Measurements from ENCODE around the gene ZBTB45. TPM values are rescaled to one million over a fixed set of nuclear protein-coding genes. Genes with fewer than 3 reads are reported as not detected.

ZBTB45 gene
- total and polyA plus RNA-seq, 2 donors (not counting 1 experiment from before 2014, with no cell fraction given), result 12.6 to 20.9 TPM

GRCh38 chr19:58560007-58560887 lies 40.6 kb upstream of the ZBTB45 start:
- no peak for TF ChIP-seq EZH2 (IDR thresholded peaks at IDR 0.05; ENCODE audit: borderline replicate concordance, insufficient read depth, low read depth, low read length, poor library complexity, severe bottlenecking)
- TF ChIP-seq, protein P1, sequence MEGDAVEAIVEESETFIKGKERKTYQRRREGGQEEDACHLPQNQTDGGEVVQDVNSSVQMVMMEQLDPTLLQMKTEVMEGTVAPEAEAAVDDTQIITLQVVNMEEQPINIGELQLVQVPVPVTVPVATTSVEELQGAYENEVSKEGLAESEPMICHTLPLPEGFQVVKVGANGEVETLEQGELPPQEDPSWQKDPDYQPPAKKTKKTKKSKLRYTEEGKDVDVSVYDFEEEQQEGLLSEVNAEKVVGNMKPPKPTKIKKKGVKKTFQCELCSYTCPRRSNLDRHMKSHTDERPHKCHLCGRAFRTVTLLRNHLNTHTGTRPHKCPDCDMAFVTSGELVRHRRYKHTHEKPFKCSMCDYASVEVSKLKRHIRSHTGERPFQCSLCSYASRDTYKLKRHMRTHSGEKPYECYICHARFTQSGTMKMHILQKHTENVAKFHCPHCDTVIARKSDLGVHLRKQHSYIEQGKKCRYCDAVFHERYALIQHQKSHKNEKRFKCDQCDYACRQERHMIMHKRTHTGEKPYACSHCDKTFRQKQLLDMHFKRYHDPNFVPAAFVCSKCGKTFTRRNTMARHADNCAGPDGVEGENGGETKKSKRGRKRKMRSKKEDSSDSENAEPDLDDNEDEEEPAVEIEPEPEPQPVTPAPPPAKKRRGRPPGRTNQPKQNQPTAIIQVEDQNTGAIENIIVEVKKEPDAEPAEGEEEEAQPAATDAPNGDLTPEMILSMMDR (IDR thresholded peaks at IDR 0.05), result no peak
- Histone ChIP-seq H3K4me1 (ENCODE audit: control insufficient read depth in 2 of 2, insufficient read depth in 2 of 2, low read length in 2 of 2) (peaks cover 40 to 59% of the 10 kb centered on the region in 2 donors), H4K20me1 (ENCODE audit: control insufficient read depth, insufficient read depth, low read length, poor library complexity, severe bottlenecking) (peaks cover 16% of the 10 kb centered on the region), H3K9ac (ENCODE audit: low read length) (peak overlapping the region; percentile 90), H3K27ac (ENCODE audit: low read length in 2 of 2) (peak overlapping the region; percentile 74 to 98), H2AFZ (ENCODE audit: insufficient read depth, low read depth, low read length, poor library complexity, severe bottlenecking) (peak overlapping the region; percentile 89), H3K36me3 (replicated peaks in 1 of 2; ENCODE audit: control extremely low read depth in 1 of 2, control insufficient read depth in 1 of 2, extremely low read depth in 1 of 2, insufficient read depth in 2 of 2, low read length in 1 of 2) (peaks cover 4 to 12% of the 10 kb centered on the region in 2 experiments), H3K27me3 (replicated peaks in 1 of 4; ENCODE audit: control extremely low read depth in 1 of 4, control insufficient read depth in 3 of 4, insufficient read depth in 4 of 4, low read length in 3 of 4) (no peaks in the 10 kb centered on the region), H3K4me2 (replicated peaks; ENCODE audit: low read depth, low read length, poor library complexity, severe bottlenecking) (peak overlapping the region; percentile 97), H3K79me2 (ENCODE audit: control insufficient read depth, insufficient read depth, low read length) (peaks cover 28% of the 10 kb centered on the region), H3K9me3 (ENCODE audit: control extremely low read depth in 1 of 3, control insufficient read depth in 2 of 3, insufficient read depth in 1 of 3, low read length in 2 of 3) (peaks cover 0 to 9% (median 0%) of the 10 kb centered on the region in 3 donors), H3K4me3 (ENCODE audit: control extremely low read depth in 1 of 5, extremely low read depth in 1 of 5, insufficient read depth in 1 of 5, low read depth in 2 of 5, low read length in 4 of 5) (peak overlapping the region in 3 of 5 experiments; percentile 84 to 95 (median 93))
- H3K4me3 Mint-ChIP-seq, result peak overlapping the region; percentile 96
- ChIA-PET CTCF (interaction anchor here (0.5 to 3.3 kb wide), 4 partner anchors 12 to 644 kb away, joined by 3 to 10 read pairs (median 6); partner anchors contain the start of genes MZF1, ZBTB45 and ZNF417), POLR2A (interaction anchor here (0.6 to 3.5 kb wide), 4 partner anchors 12 to 40 kb away, joined by 3 to 23 read pairs (median 8); partner anchors contain the start of genes MZF1 and ZBTB45)
- intact Hi-C loops (cut with micrococcal nuclease), result no loop called here
- H3K9me3 Mint-ChIP-seq (ENCODE audit: insufficient read depth), result no peaks in the 10 kb centered on the region
- DNase-seq, result no peak
- H3K27ac Mint-ChIP-seq, result peak overlapping the region; percentile 98
- H3K27me3 Mint-ChIP-seq, result no peaks in the 10 kb centered on the region
- WGBS (ENCODE audit: insufficient coverage), result 87% methylated on average over 7 of the region's 8 CpGs
- peaks cover 73% of the 10 kb centered on the region for H3K4me1 Mint-ChIP-seq
- ATAC-seq (ENCODE audit: low read depth), result no peak
